NCI-H1105 (cell line): ENCODE data around the gene BARX1.

Source experiments
- DNase-seq: peaks from one replicate; lab custom pipeline; 2025; lab: John Stamatoyannopoulos, UW

BARX1 gene

GRCh38 chr9:93951655-93952118 is 3.5 kb downstream of the BARX1 start:
- DNase-seq = no peak

GRCh38 chr9:93950619-93951601 is 4.2 kb downstream of the BARX1 start:
- no peak for DNase-seq

GRCh38 chr9:93949694-93950449 is 5.3 kb downstream of the BARX1 start:
- DNase-seq = no peak

GRCh38 chr9:93949073-93949693 is 6.0 kb downstream of the BARX1 start:
- DNase-seq = no peak

- no peak for DNase-seq
These were observed 6.6 kb downstream of the BARX1 start for GRCh38 chr9:93948441-93949072.

GRCh38 chr9:93947409-93948070 is 7.6 kb downstream of the BARX1 start:
- no peak for DNase-seq

- no peak for DNase-seq
These were observed 8.8 kb downstream of the BARX1 start for GRCh38 chr9:93946338-93946712.

GRCh38 chr9:93945400-93946337 is 9.5 kb downstream of the BARX1 start:
- DNase-seq = no peak

- DNase-seq = no peak
These were observed 11.1 kb downstream of the BARX1 start for GRCh38 chr9:93944011-93944410.

- DNase-seq = no peak
These were observed 13.0 kb downstream of the BARX1 start for GRCh38 chr9:93942161-93942560.

GRCh38 chr9:93941493-93941892 is 13.7 kb downstream of the BARX1 start:
- no peak for DNase-seq

GRCh38 chr9:93940951-93941350 is 14.2 kb downstream of the BARX1 start:
- DNase-seq = no peak

GRCh38 chr9:93939589-93939988 is 15.6 kb downstream of the BARX1 start:
- peak; percentile 44 for DNase-seq

- no peak for DNase-seq
These were observed 18.0 kb downstream of the BARX1 start for GRCh38 chr9:93937193-93937592.

- DNase-seq = no peak
These were observed 23.2 kb downstream of the BARX1 start for GRCh38 chr9:93931905-93932304.

- no peak for DNase-seq
These were observed 25.1 kb downstream of the BARX1 start for GRCh38 chr9:93930070-93930469.

- no peak for DNase-seq
These were observed 25.9 kb downstream of the BARX1 start for GRCh38 chr9:93929231-93929630.

- DNase-seq = no peak
These were observed 32.6 kb downstream of the BARX1 start for GRCh38 chr9:93922535-93922934.

- no peak for DNase-seq
These were observed 34.9 kb downstream of the BARX1 start for GRCh38 chr9:93920131-93920800.

- DNase-seq = no peak
These were observed 37.1 kb downstream of the BARX1 start for GRCh38 chr9:93918061-93918460.
